ENCODE data around the gene SLC6A7.

DNA sequence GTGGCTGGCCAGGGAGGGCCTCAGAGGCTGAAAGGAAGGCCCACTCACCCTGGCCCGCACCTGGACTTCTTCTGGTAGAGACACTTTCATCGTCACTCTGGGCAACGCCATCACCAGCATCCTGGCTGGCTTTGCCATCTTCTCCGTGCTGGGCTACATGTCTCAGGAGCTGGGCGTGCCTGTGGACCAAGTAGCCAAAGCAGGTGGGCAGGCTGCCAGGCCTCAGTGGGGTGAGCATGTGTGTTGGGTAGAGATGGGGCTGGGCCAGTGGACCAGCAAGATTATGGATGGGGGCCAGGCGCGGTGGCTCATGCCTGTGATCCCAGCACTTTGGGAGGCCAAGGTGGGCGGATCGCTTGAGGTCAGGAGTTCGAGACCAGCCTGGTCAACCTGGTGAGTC is 12.6 kb downstream of the SLC6A7 start:
- TF ChIP-seq ZBTB8A (tag by site-specific recombination; IDR thresholded peaks at IDR 0.05) (no peak), CTCF (tag by site-specific recombination; IDR thresholded peaks at IDR 0.05) (no peak), ZNF416 (tag by site-specific recombination; IDR thresholded peaks at IDR 0.05) (no peak), ZBTB48 (tag by site-specific recombination; IDR thresholded peaks at IDR 0.05) (no peak), ZNF501 (tag by site-specific recombination; IDR thresholded peaks at IDR 0.05) (no peak), ZXDB (tag by site-specific recombination; IDR thresholded peaks at IDR 0.05) (no peak), ZNF221 (tag by site-specific recombination; IDR thresholded peaks at IDR 0.05; ENCODE audit: borderline replicate concordance) (no peak), ZNF112 (tag by site-specific recombination; IDR thresholded peaks at IDR 0.05) (no peak), SETDB1 (IDR thresholded peaks at IDR 0.05; ENCODE audit: insufficient read length, low read length) (no peak), ZSCAN23 (tag by site-specific recombination; IDR thresholded peaks at IDR 0.05) (no peak), OSR2 (tag by site-specific recombination; IDR thresholded peaks at IDR 0.05) (no peak), ZNF555 (tag by site-specific recombination; conservative IDR thresholded peaks at IDR 0.05) (no peak), BCL11A (tag by site-specific recombination; IDR thresholded peaks at IDR 0.05; ENCODE audit: low read depth) (no peak), YY1 (tag by site-specific recombination; IDR thresholded peaks at IDR 0.05) (no peak)

Measured in HEK293 (cell line).